Mononuclear cell (primary cell): ENCODE data around the gene CREB3L2. TPM values are rescaled to one million over a fixed set of nuclear protein-coding genes. Genes with fewer than 3 reads are reported as not detected.
"Not testable (repeated sequence)": the region's sequence is repeated elsewhere in the genome, so short reads cannot be mapped to it uniquely, and the experiment has no call there.

Source experiments
- H3K27me3 ChIP-seq: 2 replicates; pipeline ENCODE4 v1.6.0; 2011; ENCODE audit warnings: low read length, control low read depth; ENCODE audit not compliant: insufficient read depth
- H3K4me1 ChIP-seq: 2 replicates; pipeline ENCODE4 v1.5.1; 2011; ENCODE audit warnings: mild to moderate bottlenecking, low read length, control low read depth; ENCODE audit not compliant: insufficient read depth
- H3K4me3 ChIP-seq: 2 replicates; pipeline ENCODE4 v1.5.1; 2011; ENCODE audit warnings: mild to moderate bottlenecking, low read length, moderate library complexity
- H3K9me3 ChIP-seq: 2 replicates; pipeline ENCODE4 v1.5.1; 2011; ENCODE audit warnings: low read depth, mild to moderate bottlenecking, control low read depth, low read length
- total RNA-seq: library from RNA; depleted of rRNA; stranded (reverse); fragments of >200 nt; gene quantifications from one replicate; pipeline ENCODE4 v1.2.3, GENCODE V29; 2012

The CREB3L2 gene
- total RNA-seq, 1 donor: 6.2 TPM

GRCh38 chr7:137987563-137987962, 14.3 kb downstream of the CREB3L2 start:
- Histone ChIP-seq H3K27me3 (no peaks in the 10 kb centered on the region), H3K4me1 (peaks cover 29% of the 10 kb centered on the region), H3K9me3 (no peaks in the 10 kb centered on the region), H3K4me3 (no peak overlapping the region)

DNA sequence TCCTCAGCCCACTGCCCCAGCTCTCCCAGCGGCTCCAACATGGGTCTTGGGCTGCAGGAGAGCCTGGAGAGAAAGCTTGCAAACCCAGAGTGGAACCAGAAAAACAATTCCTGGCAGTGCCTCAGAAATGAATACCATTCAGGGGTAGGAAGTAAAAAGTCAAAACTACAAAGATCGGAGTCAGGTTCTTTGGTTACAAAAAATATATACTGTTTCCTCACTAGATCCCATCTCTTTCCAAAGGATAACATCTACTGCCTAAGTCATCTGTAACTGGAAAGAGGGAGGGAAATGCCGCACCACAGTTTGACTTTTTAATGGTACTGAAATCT, 14.9 kb downstream of the CREB3L2 start:
- no peaks in the 10 kb centered on the region for H3K9me3 ChIP-seq
- H3K4me3 ChIP-seq: no peak overlapping the region
- H3K27me3 ChIP-seq: no peaks in the 10 kb centered on the region
- peaks cover 25% of the 10 kb centered on the region for H3K4me1 ChIP-seq

- Histone ChIP-seq H3K9me3 (no peaks in the 10 kb centered on the region), H3K27me3 (no peaks in the 10 kb centered on the region), H3K4me3 (no peak overlapping the region), H3K4me1 (peaks cover 30% of the 10 kb centered on the region)
Observed at GRCh38 chr7:137986252-137987017, 15.5 kb downstream of the CREB3L2 start.

DNA sequence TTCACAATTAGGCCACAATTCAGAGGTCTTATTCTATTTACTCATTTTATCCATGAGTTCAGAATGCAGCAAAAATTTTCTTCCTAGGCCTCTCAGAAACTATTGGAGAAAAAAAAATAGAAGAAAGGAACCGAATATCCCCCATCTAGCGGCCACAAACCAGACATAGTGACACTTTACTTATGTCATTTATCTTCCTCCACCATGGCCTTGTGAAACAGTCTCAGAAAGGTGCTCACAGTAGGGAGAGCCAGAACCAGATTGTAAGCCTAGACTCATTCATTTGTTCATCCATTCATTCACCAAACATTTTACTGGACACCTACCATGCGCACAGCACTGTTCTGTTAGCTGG, 16.0 kb downstream of the CREB3L2 start:
- Histone ChIP-seq H3K4me1 (peaks cover 35% of the 10 kb centered on the region), H3K27me3 (no peaks in the 10 kb centered on the region), H3K9me3 (no peaks in the 10 kb centered on the region), H3K4me3 (no peak overlapping the region)

DNA sequence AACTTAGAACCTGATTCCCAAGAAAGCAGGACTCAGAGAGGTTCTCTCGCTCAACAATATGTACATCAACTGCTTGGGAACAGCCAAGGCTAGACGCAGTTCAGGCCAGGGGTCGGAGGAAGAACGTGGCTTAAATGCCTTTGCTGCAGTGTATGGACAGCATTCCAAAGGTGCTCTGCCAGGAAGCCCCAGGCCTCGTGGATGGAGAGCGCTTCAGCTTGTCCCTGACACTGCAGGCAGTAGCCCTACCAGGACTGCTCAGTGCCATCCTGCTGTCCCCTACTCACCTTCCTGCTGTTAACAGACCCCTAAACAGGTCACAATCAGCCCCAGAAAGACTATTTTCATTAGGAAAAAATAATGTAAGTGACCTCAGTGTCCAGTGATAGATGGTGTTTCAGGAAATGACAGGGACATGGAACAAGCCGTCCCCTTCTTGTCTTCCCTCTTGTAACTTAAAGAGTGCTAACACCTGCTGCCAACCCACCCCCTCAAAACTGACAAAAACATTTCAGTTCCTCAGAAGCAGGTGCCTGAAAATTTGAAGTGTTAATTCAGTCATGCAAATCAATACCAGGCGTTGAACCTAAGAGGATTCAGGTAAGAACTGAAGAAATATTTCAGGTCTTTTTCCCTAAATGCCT, 16.5 kb downstream of the CREB3L2 start:
- Histone ChIP-seq H3K4me1 (peaks cover 35% of the 10 kb centered on the region), H3K9me3 (no peaks in the 10 kb centered on the region), H3K4me3 (no peak overlapping the region), H3K27me3 (no peaks in the 10 kb centered on the region)

DNA sequence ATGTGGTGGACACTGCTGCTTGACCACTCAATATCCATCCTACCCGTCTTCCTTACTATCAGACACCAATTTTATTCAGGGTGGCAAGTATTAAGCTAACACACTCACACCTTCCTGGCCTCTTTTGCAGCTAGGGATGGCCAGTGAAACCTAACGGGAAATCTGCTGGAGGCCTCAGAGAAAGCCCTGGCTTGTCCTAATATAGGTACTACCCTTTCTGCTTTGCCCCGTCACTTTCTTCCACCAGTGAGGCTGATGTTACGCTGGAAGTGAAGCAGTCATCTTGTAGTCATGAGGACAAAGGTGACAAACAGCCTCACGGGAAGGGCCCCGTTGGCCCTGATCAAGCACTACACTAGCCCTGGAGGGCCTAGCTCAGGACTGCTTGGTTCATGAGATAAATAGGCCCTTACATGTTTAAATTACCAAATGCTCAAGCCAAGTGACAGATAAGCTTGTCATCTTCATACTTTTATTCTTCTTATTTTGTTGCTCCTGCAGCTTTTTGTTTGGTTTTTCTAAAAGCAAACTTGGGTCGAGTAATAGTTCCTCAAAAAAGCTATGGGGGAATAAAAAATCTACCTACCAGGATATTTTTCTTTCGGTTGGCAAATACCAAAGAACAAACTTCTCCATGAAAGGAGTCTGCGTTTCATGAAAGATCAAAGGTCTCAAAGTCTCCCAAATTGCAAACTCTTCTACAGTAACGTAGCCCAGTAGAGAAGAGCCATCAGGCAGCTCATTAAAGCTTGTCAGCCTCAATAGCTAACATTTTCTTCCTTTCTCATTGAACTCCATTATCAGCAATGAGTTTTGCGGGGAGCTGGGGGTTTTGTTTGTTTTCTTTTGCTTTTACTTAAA, 17.5 kb downstream of the CREB3L2 start:
- no peaks in the 10 kb centered on the region for H3K9me3 ChIP-seq
- H3K4me1 ChIP-seq: peaks cover 35% of the 10 kb centered on the region
- no peak overlapping the region for H3K4me3 ChIP-seq
- no peaks in the 10 kb centered on the region for H3K27me3 ChIP-seq

DNA sequence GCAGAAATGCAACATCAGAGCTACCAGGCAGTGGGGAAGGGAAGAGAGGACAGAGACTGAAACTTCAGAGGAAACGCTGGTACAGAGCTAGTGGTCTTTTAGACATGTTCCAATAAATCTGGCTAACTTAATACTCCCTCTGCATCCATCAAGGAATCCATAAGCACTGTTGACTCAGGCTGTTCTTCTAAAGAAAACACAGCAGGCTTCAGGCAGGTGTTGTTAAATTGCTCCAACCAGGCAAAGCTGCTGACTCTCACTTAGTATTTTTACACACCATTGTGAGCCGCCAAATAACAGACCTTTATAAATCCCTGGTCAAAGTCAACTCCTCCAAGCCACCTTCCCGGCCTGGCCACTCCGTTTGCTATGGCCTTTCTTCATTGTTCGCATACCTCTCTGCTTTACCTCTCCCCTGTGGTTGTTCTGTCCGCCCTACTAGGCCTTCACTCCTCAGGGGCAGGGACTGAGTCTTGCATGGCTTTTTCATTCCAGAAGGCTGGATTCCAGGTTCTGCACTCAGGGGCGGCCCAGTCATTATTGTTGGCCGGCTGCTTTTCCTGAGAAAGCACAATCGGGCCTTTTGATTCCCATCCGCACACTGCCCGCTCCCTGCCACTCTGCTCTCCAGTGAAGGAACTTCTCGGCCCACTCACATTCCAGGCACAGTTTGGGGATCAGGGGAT, 18.4 kb downstream of the CREB3L2 start:
- no peak overlapping the region for H3K4me3 ChIP-seq
- peaks cover 35% of the 10 kb centered on the region for H3K4me1 ChIP-seq
- H3K9me3 ChIP-seq: no peaks in the 10 kb centered on the region
- no peaks in the 10 kb centered on the region for H3K27me3 ChIP-seq

DNA sequence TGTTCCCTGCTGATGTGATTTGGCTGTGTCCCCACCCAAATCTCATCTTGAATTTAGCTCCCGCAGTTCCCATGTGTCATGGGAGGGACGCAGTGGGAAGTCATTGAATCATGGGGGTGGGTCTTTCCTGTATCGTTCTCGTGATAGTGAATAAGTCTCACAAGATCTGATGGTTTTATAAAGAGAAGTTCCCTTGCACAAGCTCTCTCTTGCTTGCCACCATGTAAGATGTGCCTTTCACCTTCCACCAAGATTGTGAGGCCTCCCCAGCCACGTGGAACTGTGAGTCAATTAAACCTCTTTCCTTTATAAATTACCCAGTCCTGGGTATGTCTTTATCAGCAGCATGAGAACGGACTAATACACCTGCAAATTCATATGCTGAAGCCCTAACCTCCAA, 19.5 kb downstream of the CREB3L2 start:
- not testable (repeated sequence) for H3K27me3 ChIP-seq, H3K9me3 ChIP-seq, H3K4me3 ChIP-seq
- peaks cover 32% of the 10 kb centered on the region for H3K4me1 ChIP-seq

DNA sequence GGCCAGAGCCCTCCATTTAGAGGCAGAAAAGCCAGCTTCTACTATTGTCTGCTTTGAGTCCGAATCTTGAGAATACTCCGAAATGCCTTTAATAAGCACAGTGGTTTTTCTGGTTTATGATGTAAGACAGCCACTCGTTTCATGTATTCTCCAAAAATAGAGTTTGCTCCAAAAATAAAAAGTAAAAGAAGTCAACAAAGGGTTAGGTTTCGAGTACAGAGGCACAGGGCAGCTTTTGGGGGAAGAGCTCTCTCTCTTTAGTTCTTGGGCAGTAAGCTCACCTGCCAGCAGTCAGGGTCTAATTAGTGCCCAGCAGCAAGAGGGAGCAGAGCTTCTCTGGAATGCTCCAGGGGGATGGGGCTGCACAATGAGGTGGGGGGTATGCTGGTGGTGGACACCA, 20.2 kb downstream of the CREB3L2 start:
- Histone ChIP-seq H3K9me3 (no peaks in the 10 kb centered on the region), H3K4me3 (no peak overlapping the region), H3K4me1 (peaks cover 27% of the 10 kb centered on the region), H3K27me3 (no peaks in the 10 kb centered on the region)

GRCh38 chr7:137981175-137981574, 20.7 kb downstream of the CREB3L2 start:
- Histone ChIP-seq H3K27me3 (no peaks in the 10 kb centered on the region), H3K4me1 (peaks cover 22% of the 10 kb centered on the region), H3K4me3 (no peak overlapping the region), H3K9me3 (no peaks in the 10 kb centered on the region)

- Histone ChIP-seq H3K4me1 (peaks cover 19% of the 10 kb centered on the region), H3K4me3 (no peak overlapping the region), H3K27me3 (no peaks in the 10 kb centered on the region), H3K9me3 (no peaks in the 10 kb centered on the region)
Observed at GRCh38 chr7:137980308-137980707, 21.6 kb downstream of the CREB3L2 start.

- no peak overlapping the region for H3K4me3 ChIP-seq
- no peaks in the 10 kb centered on the region for H3K27me3 ChIP-seq
- H3K4me1 ChIP-seq: peaks cover 11% of the 10 kb centered on the region
- H3K9me3 ChIP-seq: no peaks in the 10 kb centered on the region
Observed at GRCh38 chr7:137978464-137979237, 23.2 kb downstream of the CREB3L2 start.

GRCh38 chr7:137977173-137977572, 24.7 kb downstream of the CREB3L2 start:
- H3K27me3 ChIP-seq: no peaks in the 10 kb centered on the region
- H3K4me1 ChIP-seq: peaks cover 11% of the 10 kb centered on the region
- H3K9me3 ChIP-seq: no peaks in the 10 kb centered on the region
- no peak overlapping the region for H3K4me3 ChIP-seq

GRCh38 chr7:137976696-137977095, 25.2 kb downstream of the CREB3L2 start:
- Histone ChIP-seq H3K27me3 (no peaks in the 10 kb centered on the region), H3K4me1 (peaks cover 8% of the 10 kb centered on the region), H3K9me3 (no peaks in the 10 kb centered on the region), H3K4me3 (no peak overlapping the region)
